Cardiac fibroblast (primary cell): ENCODE data around the gene AMZ1.

ENCODE experiments used
- DNase-seq, 2 donors: peaks; one replicate each; pipeline versions ENCODE4 v3.0.0 to v3.0.0-alpha.2; 2010; ENCODE audit warnings: low read depth in 2 of 2
- H3K4me3 ChIP-seq, 2 donors: replicated peaks in 1 of 2; 1 replicate in 1 of 2; 2 replicates in 1 of 2; pipeline ENCODE4 v1.5.1; 2011; ENCODE audit warnings: low read depth in 2 of 2, low read length in 2 of 2, mild to moderate bottlenecking in 2 of 2, moderate library complexity in 1 of 2
- CTCF ChIP-seq: IDR thresholded peaks from one replicate; pipeline ENCODE4 v1.5.1; 2011; ENCODE audit warnings: low read depth, mild to moderate bottlenecking, low read length, inconsistent platforms

The AMZ1 gene

GRCh38 chr7:2687881-2688318 lies at the start of gene AMZ1:
AMZ1 (plus strand) TSS chr7:2688202; CDS start chr7:2700452, 12,250 bp downstream.
- DNase-seq: no peak
- H3K4me3 ChIP-seq: peak within 1 kb of the TSS; percentile 27 to 28
- no peak for TF ChIP-seq CTCF

- TF ChIP-seq CTCF: no peak
- peak; percentile 48 for DNase-seq
- no peak overlapping the region for H3K4me3 ChIP-seq
These were observed 49.6 kb upstream of the AMZ1 start for GRCh38 chr7:2638224-2638991.

- H3K4me3 ChIP-seq: no peak overlapping the region
- TF ChIP-seq CTCF: no peak
- no peak for DNase-seq
These were observed 48.8 kb upstream of the AMZ1 start for GRCh38 chr7:2639181-2639681.

- TF ChIP-seq CTCF: no peak
- no peak overlapping the region for H3K4me3 ChIP-seq
These were observed 48.1 kb upstream of the AMZ1 start for GRCh38 chr7:2639695-2640481.

GRCh38 chr7:2640482-2640830 lies 47.5 kb upstream of the AMZ1 start:
- no peak for TF ChIP-seq CTCF
- DNase-seq: no peak
- H3K4me3 ChIP-seq: no peak overlapping the region

More at GRCh38 chr7:2639695-2640481, 48.1 kb upstream of the AMZ1 start:
- no peak for DNase-seq

- peak overlapping the region; percentile 3 to 14 for H3K4me3 ChIP-seq
- TF ChIP-seq CTCF: no peak
These were observed 47.1 kb upstream of the AMZ1 start for GRCh38 chr7:2640846-2641316.

More at GRCh38 chr7:2640846-2641316, 47.1 kb upstream of the AMZ1 start:
- no peak for DNase-seq
